OCI-LY1 (cell line): ENCODE results near the gene ITK.

ENCODE experiments used
- CTCF ChIP-seq: fragments of 200-600 bp; sonication (generic), shearing (Covaris generic); IDR thresholded peaks from 2 replicates; pipeline ENCODE4 v1.5.1; 2017; ENCODE audit warnings: mild to moderate bottlenecking, antibody characterized with exemption, low read length, moderate library complexity, mixed read lengths
- EZH2 ChIP-seq: fragments of 200-600 bp; sonication (generic), shearing (Covaris generic); IDR thresholded peaks from 2 replicates; pipeline ENCODE4 v1.8.0; 2017; ENCODE audit warnings: borderline replicate concordance, mixed run types, mild to moderate bottlenecking, antibody characterized with exemption, low read length, moderate library complexity, mixed read lengths

DNA sequence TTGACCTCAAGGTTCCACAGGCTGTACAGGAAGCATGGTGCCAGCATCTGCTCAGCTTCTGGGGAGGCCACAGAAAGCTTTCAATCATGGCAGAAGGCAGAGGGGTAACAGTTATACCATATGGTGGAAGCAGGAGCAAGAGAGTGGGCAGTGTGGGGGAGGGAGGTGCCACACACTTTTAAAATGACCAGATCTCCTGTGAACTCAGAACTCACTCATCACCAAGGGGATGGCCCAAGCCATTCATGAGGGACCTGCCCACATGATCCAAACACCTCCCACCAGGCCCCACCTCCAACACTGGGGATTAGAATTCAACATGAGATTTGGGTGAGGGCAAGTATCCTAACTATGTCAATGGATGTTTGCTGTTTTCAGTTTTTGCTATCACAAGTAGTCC, 101.5 kb downstream of the ITK start:
- TF ChIP-seq CTCF (no peak), EZH2 (no peak)
